HL-60 (cell line): ENCODE measurements around the gene COX10.

ENCODE experiments used
- DNase-seq, 2 experiments: peaks; one replicate each; pipeline ENCODE4 v3.0.0-alpha.2; 2010 to 2020; ENCODE audit warnings: low read depth in 1 of 2, low spot score in 1 of 2
- H3K27ac ChIP-seq: fragments of 250-450 bp; sonication (Bioruptor Pico); replicated peaks from 2 replicates; pipeline ENCODE4 v1.5.1; 2020; ENCODE audit warnings: mild to moderate bottlenecking, moderate library complexity
- H3K27me3 ChIP-seq: fragments of 250-450 bp; sonication (Bioruptor Pico); 2 replicates; pipeline ENCODE4 v1.5.1; 2021; ENCODE audit warnings: mild to moderate bottlenecking, moderate library complexity; ENCODE audit not compliant: insufficient read depth, poor library complexity, severe bottlenecking
- H3K4me3 ChIP-seq: replicated peaks from 2 replicates; pipeline ENCODE4 v1.5.1; 2011; ENCODE audit warnings: mild to moderate bottlenecking, control low read depth, low read length; ENCODE audit not compliant: insufficient read depth
- CTCF ChIP-seq: IDR thresholded peaks from one replicate; pipeline ENCODE4 v1.5.1; 2011; ENCODE audit warnings: low read length, control low read depth, inconsistent platforms; ENCODE audit not compliant: insufficient read depth
- GABPA ChIP-seq: IDR thresholded peaks from 2 replicates; pipeline ENCODE4 v1.6.1; 2012; ENCODE audit warnings: low read depth
- POLR2AphosphoS5 ChIP-seq: IDR thresholded peaks from 2 replicates; pipeline ENCODE4 v1.6.1; 2012; ENCODE audit warnings: low read depth
- REST ChIP-seq: IDR thresholded peaks from 2 replicates; pipeline ENCODE4 v1.6.1; 2012; ENCODE audit warnings: low read depth; ENCODE audit not compliant: insufficient replicate concordance
- SPI1 ChIP-seq: IDR thresholded peaks from 2 replicates; pipeline ENCODE4 v1.6.1; 2012; ENCODE audit warnings: low read depth, mild to moderate bottlenecking, borderline replicate concordance

COX10 gene

GRCh38 chr17:14197586-14197985 is 128.3 kb downstream of the COX10 start:
- H3K4me3 ChIP-seq = no peak overlapping the region
- H3K27me3 ChIP-seq = no peaks in the 10 kb centered on the region
- TF ChIP-seq CTCF (no peak), SPI1 (no peak), REST (no peak), GABPA (no peak), POLR2AphosphoS5 (no peak)
- H3K27ac ChIP-seq = no peak overlapping the region
- DNase-seq = no peak

GRCh38 chr17:14198013-14198412 is 128.7 kb downstream of the COX10 start:
- Histone ChIP-seq H3K4me3 (no peak overlapping the region), H3K27me3 (no peaks in the 10 kb centered on the region), H3K27ac (no peak overlapping the region)
- TF ChIP-seq GABPA (no peak), POLR2AphosphoS5 (no peak), REST (no peak), SPI1 (no peak), CTCF (no peak)
- no peak for DNase-seq

- TF ChIP-seq REST (no peak), CTCF (no peak)
- Histone ChIP-seq H3K27me3 (no peaks in the 10 kb centered on the region), H3K4me3 (no peak overlapping the region), H3K27ac (no peak overlapping the region)
- DNase-seq = no peak
Measured at GRCh38 chr17:14198575-14198974, 129.3 kb downstream of the COX10 start.
